Activated CD8-positive, alpha-beta memory T cell treated with anti-CD3 and anti-CD28 coated beads for 48 hours (primary cell): ENCODE results near the gene PCDHA1.
A peak's percentile ranks its signal among the peaks of the same experiment; 100 is the strongest.

Experiments used
- DNase-seq, 3 experiments: peaks; one replicate each; pipeline ENCODE4 v3.0.0-alpha.2; 2020; ENCODE audit warnings: low read depth in 2 of 3, low spot score in 2 of 3

Gene PCDHA1

GRCh38 chr5:140916325-140916724 lies 130.4 kb downstream of the PCDHA1 start:
- DNase-seq: no peak

DNA sequence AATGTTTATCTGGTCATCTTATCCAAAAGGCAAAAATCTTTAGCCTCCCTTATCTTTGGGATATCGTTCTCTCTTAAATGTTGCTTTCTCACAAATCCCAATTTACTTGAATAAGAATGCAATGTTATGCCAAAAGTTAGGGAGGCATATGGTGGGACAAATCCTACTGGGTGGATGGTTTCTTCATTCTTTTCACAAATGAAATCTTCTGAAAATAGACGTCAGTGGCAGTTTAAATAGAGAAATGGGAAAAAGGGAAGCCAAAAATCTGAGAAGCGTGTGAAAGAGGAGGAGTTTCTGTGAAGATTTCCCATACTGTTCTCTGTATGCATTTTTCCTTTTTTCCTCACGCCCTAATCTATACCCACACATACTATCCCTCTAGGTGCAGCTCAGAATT lies 137.7 kb downstream of the PCDHA1 start:
- DNase-seq: no peak

DNA sequence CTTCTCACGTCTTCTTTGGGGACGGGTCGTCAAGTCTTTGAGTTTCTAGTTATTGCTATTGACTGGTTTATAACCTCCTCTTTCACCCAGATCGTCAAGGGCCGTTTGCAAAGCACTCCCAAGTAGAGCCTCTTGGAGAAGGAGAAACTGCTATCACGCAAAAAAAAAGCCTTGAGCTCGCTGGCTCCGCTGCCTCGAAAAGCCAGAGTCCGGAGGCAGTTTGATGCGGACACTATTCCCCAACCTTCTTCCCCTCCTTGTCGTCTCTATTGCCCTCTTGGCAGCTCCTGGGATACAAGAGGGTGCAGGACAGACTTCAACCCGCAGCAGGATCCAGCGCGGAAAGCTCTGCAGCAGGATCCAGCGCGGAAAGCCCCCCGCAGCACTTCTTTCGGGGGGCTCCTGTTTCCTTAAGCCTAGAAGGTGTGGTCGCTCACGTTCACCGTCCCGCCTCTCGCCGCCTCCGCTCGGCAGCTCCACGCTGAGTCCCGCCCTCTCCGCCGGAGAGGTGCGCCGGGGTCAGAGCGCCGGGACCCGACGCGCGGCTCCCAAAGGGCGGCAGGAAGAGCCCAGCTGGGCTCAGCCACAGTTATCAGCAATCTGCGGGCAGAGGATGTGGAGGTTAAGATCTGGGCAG lies 140.0 kb downstream of the PCDHA1 start, which contains the start of gene PCDHAC1:
Gene PCDHAC1, plus strand, starts transcription at position 494 of the 637 bp plus-strand sequence. CDS start 594 bp downstream, outside the sequence.
- no peak for DNase-seq

DNA sequence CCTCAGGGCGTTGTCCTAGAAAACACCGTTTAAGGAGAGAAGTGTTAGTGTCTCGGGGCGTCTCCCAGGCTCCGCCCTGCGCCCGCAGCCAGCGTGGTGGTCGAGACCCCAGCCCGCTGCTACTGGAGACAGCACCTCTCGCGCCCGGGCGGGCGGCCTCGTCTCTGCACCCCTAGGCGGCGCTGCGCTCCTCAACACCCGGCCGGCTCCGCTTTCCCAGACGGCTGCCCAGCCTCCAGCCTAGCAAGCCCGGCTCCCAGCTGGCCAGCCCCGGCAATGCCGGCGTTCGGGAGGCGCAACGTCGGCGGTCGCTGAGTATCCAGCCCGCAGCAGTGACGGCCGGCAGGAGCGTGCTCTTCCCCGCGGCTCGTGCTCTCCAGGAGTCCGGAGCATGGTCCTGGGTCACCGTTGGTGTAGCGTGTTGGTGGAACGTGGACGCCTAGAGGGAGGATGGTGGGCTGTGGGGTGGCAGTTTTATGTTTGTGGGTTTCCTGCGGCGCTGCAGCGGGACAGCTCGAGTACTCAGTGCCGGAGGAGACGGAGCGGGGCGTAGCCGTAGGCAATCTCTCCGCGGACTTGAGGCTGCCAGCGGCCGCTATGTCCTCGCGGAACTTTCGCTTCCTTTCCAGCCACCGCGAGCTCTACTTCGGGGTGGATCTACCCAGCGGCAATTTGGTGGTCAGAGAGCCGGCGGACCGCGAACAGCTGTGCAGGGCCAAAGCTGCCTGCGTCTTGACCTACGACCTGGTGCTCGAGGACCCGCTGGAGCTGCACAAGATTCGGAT lies 140.7 kb downstream of the PCDHA1 start:
- peak in 1 of 3 experiments; percentile 10 for DNase-seq

DNA sequence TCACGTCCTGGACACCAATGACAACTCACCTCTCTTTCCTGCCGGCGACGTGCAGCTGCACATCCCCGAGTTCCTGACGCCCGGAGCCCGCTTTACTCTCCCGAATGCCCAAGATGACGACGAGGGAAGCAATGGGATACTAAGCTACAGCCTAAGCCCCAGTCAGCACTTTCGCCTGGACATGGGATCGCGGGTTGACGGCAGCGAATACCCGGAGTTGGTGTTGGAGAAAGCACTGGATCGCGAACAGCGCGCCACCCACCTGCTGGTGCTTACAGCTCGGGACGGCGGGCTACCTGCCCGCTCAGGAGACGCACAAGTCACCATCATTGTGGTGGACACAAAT lies 141.3 kb downstream of the PCDHA1 start:
- no peak for DNase-seq

DNA sequence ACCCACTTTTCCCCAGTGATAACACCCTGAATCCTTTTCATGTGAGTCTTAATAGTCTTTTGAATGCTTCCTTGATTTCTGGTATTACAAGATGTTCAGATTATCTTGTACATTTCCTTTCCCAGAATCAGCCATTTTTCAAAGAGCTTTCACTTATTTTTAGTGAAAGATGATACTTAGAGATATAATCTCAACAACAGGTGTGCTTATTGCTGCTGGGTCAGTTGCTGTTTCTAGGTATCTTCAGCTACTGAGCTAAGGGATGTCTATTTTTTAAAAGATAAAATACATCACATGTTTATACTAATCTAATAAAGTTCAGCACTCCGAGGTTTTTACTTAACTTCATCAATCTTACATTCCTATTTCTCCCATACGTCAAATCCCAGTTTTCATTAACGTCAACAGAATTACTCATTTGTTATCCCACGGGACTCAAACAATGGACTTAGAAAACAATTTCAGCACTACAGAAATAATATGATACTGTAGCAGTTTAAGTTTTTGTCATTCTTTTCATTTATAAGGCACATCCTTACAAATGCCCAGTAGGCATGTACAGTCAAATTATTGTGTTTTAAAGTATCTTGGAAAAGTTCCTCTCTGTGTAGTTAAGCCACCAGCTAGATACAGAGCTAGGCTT lies 149.1 kb downstream of the PCDHA1 start:
- no peak for DNase-seq

- no peak for DNase-seq
Measured at GRCh38 chr5:140946578-140946977, 160.6 kb downstream of the PCDHA1 start.

- no peak for DNase-seq
Measured at GRCh38 chr5:140951636-140952035, 165.7 kb downstream of the PCDHA1 start.

DNA sequence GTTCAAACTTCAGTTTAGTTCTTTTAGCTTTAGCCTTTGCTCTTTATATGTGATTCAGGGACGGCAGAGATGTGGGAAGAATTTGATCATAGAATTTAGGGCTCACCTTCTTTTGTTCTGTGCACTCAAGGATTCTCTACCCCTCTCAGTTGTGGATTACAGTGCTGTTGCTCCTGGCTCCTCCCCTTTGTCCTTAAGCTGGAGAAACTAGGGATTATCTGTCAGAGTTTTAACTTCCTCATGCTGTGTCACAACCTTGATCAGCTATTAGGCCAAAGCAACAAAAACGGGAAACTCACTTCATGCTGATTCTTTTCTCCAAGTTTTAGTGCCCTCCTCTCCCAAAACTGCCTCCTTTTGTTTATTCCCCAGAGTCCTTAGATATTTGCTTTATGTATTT lies 167.3 kb downstream of the PCDHA1 start:
- no peak for DNase-seq

DNA sequence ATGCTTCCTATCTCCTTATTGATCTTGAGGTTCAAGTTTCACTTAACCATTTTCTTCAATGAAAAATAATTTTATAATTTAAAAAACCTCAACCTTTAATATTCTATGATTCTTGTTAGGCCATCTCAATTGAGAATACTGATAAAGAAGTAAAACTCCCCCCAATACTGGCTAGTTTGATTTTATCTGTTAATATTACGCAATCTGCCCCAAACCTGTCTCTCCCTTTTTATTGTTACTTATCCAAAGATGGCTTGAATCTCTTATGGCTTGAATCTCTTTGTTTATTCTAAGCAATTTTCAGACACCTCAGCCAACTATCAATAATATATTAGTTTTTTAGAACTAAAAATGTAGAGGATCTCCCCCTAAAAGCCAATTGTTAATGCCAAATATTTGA lies 176.2 kb downstream of the PCDHA1 start:
- DNase-seq: no peak

DNA sequence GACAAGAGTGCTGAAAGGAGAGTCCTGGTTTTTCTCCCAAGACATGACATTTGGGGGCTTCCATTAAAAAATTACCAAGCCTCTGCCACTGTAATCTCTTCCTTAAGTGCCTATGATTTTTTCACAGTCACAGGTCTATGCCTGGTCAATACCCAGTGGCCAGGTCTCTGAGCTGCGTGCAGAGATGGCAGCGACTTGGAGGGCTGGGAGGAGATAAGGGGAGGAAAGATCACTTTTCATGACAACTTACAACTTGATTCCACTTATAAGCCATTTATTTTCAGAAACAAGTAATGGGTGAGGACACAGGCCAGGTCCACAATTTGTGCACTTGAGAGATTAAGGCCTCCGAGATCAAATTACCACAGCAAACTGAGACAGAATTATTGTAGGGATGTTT lies 178.4 kb downstream of the PCDHA1 start:
- DNase-seq: no peak

GRCh38 chr5:140965905-140966292 lies 180.0 kb downstream of the PCDHA1 start:
- no peak for DNase-seq

GRCh38 chr5:140966293-140967225 lies 180.6 kb downstream of the PCDHA1 start, which contains the start of gene PCDHAC2:
PCDHAC2 (plus strand) TSS chr5:140966476; CDS start chr5:140966767, 291 bp downstream.
- no peak for DNase-seq

DNA sequence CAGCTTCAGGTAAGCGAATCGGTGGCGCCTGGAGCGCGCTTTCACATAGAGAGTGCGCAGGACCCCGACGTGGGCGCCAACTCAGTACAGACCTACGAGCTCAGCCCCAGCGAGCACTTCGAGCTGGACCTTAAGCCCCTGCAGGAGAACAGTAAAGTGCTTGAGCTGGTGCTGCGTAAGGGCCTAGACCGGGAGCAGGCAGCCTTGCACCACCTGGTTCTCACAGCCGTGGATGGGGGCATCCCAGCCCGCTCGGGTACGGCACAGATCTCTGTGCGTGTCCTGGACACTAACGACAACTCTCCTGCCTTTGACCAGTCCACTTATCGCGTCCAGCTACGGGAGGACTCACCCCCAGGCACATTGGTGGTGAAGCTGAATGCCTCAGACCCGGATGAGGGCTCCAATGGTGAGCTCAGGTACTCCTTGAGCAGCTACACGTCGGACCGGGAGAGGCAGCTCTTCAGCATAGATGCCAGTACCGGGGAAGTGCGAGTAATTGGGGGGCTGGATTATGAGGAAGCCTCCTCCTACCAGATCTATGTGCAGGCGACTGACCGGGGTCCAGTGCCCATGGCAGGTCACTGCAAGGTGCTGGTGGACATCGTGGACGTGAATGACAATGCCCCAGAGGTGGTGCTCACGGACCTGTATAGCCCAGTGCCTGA lies 181.4 kb downstream of the PCDHA1 start:
- no peak for DNase-seq

DNA sequence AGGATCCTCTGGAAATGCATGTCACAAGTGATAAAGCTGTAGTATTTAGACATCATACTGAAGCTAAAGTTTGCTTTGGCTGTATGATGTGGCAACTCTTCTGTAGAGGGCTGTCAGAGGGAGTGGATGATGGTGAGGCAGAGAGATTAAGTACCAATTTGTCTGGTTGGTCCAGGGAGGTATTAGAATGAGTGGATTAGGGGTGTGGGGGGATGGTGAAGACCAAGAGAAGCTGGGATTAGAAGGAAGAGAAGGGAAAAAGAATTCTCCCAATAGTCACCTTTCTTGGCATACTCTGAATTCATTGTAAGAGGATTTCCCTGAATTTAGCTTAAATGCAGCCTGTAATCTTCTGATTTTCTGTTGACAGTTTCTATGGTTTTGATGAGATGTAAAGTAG lies 183.9 kb downstream of the PCDHA1 start:
- DNase-seq: no peak

DNA sequence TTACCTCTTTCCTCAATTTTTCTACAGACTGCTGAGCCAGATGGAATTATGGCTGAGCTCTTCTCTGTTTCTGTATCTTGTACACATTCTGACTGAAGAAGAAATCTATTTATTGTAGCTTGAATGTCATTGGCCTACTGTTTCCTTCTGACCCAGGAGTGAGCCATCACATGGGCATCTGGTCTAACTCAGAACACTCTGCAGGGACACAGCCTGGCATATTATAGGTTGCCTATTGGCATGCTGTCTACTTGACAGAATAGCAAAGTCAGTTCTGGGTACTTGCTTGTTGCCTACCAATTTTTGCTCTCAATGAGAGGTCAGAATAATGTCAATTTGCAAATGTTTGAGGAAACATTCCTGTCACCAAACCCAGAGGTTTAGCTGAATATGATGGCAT lies 187.6 kb downstream of the PCDHA1 start:
- no peak for DNase-seq

GRCh38 chr5:140977003-140977402 lies 191.1 kb downstream of the PCDHA1 start:
- no peak for DNase-seq

- DNase-seq: no peak
Measured at GRCh38 chr5:140978260-140978659, 192.3 kb downstream of the PCDHA1 start.

GRCh38 chr5:140978983-140979382 lies 193.0 kb downstream of the PCDHA1 start:
- DNase-seq: no peak

DNA sequence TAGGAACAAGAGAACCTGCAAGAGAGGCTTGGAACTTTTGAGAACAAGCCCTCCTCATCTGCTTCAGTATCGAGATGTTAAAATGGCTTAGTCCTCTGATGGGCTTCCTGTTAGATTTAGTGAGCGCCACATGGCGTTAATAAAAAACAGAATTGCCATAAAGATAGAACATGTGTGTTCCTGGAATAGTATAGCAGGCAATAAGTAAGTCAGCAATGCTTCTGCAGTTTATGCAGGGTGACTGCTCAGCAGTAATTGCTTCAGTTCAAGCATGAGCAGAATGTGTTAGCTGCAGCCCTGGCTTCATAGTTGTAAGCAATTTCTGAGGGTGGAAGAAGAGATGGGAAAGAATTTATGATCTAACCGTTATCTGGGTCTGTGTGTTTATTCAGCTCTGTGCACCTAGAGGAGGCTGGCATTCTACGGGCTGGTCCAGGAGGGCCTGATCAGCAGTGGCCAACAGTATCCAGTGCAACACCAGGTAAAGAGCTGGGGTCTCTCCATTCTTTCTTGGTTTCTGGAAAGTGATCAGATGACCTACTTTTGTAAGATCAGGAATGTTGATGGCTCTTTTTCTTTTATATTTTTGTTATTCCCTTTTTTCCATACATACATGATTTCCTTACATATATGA lies 196.3 kb downstream of the PCDHA1 start:
- no peak for DNase-seq
